GM21576 (cell line): Measurements from ENCODE around the gene COG5.

Experiments
- ATAC-seq: cut with Tn5 transposase; IDR thresholded peaks from one replicate; pipeline ENCODE4 v1.9.1; 2021; ENCODE audit warnings: mild to moderate bottlenecking, moderate library complexity; ENCODE audit not compliant: unreplicated experiment

COG5 gene

DNA sequence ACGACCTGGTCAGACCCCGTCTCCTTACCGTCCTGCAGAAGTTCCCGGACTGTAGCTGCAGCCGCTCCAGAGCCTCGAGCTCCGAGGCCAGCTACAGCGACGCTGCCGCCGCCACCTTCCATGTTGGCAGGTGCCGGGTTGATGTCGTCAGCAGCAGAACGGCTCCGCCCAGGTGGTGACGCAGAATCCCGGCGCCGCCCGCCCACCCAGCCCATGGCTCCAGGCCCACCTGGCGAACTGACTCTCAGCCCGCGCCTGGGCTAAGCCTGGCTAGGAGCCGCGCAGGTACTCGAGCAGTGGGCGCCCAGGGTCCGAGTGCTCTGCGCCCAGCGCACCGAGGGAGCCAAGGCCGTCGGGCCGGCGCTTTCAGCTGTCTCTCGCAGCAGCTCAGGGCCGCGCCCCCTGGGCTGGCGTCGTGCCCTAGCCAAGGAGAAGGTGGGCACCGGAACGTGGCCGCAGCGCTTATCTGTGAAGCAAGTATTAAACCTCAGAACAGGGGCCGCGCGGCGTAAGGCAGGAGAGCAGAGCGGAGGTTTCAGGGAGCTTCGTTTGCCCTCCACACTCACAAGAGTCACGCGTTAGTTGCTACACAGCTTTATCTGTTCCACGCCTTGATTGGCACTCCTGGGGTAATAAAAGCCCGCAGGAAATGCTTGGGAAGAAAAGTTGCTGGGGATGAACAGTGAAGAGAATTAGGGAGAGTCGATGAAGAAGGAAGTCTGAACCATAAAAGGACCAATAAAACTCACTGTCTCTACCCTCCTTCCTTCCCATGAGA is at the start of gene COG5, which contains the start of gene DUS4L:
COG5 (minus strand) TSS at position 146 of the 778 bp plus-strand sequence; CDS start at position 122, 24 bp downstream.
DUS4L (plus strand) TSS at position 197 of the 778 bp plus-strand sequence. CDS start 3,100 bp downstream, outside the sequence.
- ATAC-seq: peak; percentile 94

DNA sequence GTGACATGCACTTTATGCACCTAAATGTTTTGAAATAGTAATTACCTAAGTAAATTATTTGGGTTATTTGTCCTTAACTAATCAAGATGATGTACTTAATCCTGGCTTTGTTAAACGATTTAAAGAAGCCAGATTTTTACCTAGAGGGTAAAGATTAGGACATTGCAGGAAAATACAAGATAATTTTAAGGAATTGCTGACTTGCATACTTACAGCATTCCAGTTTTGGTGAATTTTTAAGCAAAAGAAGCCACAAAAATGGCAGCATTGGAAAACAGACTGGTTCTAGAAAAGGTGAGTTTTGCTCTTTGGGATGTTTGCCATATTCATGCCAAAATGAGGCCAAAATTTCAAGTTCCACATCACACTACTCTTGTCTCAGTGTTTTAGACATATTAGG is 49.7 kb upstream of the COG5 start:
- no peak for ATAC-seq

DNA sequence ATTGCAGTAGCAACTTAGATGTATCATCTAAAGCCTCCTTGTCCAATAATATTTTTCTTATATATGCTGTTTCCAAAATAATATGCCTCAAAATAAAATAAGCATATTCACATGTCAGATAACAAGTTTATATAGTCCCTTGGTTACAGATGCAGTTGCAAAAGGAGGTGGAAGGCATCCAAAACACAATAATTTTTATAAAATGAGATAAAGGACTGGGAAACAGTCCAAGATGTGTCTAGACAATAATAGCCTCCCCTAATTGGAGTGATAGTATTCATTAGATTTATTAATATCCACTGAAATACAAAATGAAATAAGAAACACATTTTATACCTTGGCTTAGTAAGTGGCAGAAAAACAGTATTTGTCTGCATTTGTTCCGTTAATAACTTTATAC is 46.6 kb upstream of the COG5 start:
- ATAC-seq: no peak

DNA sequence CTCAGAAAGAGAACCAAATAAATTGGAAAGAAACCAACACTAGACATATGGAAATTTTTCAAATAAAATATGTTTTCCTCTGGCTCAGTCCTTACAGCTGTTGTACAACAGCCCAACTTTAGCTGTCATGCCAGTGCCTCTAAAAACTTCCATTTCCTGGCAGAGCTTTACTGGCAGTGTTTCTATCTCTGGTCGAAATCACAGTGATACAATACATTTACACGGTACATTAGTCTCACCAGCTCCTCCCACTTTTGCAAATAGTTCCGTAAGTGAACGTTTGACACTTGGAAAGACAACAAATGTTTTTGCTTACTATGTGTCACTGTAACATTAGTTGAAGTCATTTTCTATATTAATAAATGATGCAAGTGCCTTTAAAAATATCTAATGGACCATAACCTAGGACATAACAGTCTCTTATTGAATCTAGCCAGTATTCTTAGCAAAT is 46.1 kb upstream of the COG5 start:
- no peak for ATAC-seq

DNA sequence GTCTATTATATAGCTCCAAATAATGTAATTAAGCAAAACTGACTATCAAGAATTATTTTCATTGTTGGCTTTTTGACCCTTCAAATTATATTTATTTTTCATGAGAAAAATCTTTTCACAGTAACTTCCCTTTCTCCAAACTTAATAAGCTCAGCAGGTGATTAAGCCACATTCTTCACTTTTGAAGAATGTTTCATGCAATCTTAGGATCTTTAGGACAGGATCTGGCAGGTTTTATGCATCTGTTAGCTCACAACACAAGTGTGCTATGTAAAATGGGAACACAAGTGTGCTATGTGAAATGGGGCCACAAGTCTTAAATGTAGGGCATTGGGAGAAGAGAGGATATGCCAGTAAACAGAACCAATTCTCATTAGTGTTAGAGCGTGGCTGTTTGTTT is 42.6 kb upstream of the COG5 start:
- ATAC-seq: no peak

DNA sequence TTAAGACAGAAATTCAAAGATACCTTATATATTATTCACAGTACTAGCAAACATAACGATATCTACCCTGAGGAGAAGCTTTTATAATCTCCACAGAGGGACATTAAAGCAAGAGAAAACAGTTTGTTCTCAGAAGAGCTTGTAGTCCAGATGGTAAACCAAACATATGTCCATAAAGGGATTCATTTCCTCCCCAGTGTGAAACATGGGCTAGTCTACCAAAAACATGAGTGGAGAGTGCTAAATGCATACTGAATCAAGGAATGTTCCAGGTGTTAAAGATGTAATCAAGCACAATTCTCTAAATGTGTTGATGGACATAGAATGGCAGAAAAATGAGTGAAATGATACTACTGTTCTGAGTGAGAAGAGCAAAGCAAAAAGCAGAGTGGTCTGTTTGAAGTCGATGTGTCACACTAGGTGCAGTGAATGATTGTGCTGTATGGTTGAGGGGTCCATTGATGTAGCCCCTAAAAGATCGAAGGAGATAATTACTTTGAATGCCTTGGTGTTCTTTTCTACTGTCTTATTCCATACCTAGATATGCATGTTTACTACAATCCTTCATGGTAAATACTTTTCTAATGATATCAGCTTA is 41.6 kb upstream of the COG5 start:
- ATAC-seq: no peak

DNA sequence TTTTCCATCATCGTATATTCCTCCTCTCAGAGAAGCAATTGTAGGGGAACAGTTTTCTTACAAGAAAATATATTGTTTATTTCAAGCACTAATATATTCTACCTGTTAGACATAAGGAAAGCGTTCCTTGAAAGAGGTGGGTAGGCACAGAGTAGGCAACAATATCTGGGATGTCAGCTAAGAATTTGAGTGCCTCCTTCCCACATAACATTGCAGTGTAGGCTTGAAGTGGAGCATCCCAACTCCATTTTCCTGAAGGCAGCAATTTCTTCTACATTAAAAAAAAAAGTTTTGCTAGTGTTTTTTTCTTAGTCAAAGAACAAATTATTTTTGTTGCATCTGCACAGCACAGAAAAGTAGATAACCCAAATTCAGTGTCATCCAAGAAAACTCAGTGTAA is 37.1 kb upstream of the COG5 start:
- ATAC-seq: no peak

DNA sequence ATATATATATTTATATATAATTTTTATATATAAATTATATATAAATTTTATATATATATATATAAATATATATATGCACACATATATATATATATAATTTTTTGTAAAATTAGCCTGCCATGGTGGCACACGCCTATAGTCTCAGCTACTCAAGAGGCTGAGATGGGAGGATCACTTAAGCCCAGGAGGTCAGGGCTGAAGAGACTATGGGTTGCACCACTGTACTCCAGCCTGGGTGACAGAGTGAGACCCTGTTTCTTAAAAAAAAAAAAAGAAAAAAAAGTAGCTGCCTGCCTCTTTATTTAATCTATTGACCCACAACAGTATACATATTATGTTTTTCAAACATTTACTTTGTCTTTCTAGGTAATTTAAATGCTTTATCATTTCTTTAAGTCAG is 35.5 kb upstream of the COG5 start:
- no peak for ATAC-seq

DNA sequence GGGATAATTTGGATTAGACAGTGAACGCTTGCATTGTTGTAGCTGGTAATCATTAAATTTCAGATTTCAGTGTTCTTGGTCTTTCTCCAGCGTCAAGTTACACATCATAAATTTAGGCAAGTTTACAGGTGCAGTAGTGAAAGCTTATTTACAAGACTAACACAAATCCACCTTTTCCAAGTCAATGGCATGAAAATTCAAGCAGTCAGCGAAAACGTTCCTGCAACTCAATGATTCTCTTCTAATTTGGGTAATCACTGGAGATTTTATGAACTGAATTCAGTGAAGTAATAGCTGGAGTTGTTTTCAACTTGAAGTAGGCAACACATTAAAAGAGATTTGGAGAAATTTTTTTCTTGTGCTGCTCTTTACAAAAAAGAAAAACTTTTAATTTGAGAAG is 34.2 kb upstream of the COG5 start:
- no peak for ATAC-seq

DNA sequence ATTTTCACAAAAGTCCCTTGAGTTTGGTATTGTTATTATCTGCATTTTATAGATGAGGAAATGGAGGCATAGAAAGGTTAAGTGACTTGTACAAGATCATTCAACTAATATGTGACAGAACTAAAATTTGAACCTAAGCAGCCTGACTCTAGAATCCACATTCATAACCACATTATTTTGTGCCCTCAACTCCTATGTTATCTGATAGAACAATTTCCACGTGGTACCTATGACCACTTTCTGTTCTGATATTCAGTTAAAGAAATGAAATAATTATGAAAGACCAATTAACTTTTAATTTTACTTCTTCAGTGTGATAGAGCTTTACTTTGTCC is 33.8 kb upstream of the COG5 start:
- no peak for ATAC-seq

DNA sequence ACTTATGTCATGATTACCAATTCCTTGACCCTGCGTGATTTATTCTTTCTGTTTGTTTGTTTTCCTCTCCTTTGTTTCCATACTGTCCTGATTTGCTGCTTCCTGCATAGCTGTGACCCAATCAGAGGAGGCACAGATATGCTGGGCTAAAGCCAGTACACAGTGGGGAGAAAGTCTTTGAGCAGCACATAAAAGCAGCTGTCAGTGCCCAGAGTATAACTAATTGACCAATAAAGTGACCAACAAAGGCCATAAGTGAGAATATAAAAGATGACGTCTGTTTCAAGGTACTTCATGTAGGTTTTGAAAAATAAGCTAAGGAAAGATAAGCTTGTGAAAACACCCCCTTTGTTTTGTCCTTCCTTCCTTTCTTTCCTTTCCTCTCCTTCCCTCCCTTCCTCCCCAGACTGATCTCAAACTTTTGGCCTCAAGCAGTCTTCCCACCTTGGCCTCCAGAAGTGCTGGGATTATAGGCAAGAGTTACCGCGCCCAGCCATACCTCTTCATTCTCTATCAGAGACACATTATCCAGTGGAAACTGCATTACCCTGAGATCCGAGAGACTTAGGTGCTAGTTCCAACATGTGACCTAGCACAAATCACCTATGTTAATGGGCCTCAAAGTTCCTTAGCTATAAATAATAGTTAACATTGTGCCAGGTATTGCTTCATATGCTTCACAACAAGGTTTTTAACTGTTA is 33.3 kb upstream of the COG5 start:
- no peak for ATAC-seq

DNA sequence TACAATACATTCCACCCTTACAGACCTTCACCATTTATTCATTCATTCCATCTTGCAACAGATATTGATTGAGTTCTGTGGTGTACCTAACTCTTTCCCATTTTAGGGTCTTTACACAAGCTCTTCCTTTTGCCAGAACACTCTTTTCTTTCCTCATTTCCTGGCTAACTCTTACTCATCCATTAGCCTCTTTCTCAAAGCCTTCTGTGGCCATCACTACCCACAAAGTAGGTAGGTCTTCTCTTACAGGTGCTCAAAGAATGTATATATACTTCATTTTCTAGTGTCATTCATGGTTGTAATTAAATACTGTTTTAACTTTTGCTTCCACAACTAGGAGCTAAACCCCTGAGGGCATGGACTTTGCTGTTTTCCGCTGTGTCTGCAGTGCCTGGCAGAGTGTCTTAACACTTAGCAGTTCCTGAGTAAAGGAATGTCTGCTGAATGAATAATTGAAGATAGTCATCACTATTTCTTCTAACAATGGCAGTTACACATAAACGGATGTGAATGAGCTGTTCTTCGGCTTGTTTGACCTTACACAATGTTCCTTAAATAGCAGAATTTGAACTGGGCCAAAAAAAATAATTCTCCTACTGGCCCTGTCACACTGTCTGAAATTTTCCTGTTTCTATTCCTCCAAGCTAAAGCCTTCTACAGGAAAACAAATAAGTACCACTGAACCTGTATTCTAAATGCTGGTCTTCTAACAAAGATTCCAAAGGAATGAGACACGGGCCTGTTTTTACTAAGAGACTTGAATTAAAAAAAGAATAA is 31.4 kb upstream of the COG5 start:
- no peak for ATAC-seq

DNA sequence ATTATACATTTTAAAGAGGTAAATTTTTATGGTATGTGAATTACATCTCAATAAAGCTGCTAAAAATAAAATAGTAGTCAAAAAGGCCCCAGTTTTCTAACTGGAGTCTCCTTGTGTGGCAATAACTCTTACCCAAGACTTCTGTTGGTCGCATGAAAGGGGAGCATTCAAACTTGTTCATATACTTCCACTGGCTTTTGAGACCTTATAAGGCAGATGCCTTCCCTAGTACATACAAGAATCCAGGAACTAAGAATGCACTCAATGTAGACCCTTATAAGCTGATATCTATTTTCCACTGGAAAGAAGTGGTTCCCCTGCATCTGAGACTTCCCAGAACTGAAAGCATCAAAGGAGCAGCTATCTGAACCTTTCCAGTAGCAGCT is 29.3 kb upstream of the COG5 start:
- ATAC-seq: no peak

DNA sequence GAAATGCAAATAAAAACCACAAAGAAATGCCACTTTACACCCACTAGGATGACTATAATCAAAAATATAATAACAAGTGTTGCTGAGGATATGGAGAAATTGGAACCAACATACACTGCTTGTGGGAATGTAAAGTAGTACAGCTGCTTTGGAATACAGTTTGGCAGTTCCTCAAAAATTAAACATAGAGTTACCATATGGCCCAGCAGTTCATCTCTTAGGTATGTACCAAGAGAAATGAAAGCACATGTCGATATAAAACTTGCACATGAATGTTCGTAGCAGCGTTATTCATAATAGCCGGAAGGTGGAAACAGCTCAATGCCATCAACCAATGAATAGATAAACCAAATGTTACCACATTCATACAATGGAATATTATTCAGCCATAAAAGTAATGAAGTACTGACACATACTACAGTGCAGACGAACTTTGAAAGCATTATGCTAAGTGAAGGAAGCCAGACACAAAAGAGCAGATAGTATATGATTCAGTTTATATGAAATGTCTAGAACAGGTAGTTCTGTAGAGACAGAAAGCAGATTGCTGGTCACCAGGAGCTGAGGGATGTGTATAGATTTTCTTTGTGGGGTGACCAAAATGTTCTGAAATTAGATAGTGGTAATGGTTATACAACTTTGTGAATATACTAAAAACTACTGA is 28.8 kb upstream of the COG5 start:
- no peak for ATAC-seq

DNA sequence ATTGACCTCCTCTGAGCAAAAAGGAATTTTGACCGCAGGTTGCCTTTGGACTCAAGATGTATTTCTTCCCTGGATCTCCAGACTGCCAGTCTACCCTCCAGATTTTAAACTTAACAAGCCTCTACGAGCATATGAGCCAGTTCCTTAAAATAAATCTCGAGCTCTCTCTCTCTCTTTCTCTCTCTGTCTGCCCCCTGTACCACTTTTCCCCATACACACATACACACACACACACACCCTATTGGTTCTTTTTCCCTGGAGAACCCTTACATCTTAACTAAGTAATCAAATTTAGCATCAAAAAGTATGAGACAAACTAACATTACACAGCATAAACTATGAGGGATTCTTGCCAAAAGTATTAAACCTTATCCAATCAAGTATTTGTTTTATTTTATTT is 27.7 kb upstream of the COG5 start:
- no peak for ATAC-seq

DNA sequence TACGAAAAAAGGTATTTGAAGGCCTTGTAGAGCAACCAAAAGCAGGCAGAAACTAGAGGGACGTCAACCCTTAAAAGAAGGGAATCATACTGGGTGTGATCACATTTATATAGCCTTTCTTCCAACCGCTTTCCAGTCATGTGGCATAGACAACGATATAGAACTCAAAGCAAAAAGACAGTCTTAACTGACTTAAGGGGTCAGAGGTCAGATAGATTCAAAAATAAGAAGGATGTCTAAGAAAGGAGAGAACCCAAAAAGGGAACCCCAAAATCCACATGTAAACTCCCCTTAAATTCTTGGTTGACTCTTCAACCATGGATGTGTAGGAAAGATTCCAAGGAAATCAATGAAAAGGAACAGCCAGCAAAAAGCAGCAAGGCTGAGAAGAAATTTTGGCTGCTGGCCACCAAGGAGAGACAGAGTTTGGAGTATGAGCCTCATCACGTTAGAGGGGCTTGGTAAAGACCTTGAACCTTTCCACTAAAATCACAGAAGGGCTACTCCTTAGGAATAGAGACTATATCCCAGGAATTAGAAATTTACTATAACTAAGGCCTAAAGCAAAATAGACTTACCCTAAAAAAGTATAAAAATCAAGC is 24.9 kb upstream of the COG5 start:
- ATAC-seq: no peak

DNA sequence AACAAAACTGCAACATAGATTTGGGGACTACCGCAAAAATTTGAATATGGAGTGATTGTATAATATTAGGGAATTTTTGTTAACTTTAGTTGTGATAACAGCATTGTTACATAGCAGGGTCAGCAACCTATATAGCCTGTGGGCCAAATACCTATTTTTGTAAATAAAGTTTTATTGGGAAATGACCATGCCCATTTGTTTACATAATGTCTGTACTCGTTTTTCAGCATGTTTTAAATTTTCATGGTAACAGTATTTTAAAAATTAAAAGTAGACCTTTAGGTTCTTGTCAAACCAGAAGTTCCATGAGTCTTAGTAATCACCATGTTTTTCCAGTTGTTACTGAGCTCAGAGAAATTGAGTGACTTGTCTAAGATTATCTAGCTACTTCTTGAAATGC is 21.0 kb upstream of the COG5 start:
- ATAC-seq: no peak

DNA sequence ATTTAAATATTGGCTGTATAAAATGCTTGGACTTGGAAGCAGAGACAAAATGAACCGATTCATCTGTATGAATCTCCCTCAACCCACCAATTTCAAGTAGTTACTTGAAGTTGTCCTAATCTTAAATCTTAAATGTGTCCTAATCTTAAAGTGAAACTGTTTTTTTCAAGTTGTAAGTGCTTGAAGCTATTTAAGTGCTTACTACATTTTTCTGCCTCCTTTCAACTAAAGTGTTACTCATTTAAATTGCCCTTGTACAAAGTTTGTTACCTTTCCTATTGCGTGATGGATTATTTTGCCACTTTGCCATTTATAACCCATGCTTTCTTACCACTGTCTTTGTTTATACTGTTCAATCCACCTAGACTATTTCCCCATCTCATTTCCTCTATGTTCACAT is 19.2 kb upstream of the COG5 start:
- ATAC-seq: no peak

DNA sequence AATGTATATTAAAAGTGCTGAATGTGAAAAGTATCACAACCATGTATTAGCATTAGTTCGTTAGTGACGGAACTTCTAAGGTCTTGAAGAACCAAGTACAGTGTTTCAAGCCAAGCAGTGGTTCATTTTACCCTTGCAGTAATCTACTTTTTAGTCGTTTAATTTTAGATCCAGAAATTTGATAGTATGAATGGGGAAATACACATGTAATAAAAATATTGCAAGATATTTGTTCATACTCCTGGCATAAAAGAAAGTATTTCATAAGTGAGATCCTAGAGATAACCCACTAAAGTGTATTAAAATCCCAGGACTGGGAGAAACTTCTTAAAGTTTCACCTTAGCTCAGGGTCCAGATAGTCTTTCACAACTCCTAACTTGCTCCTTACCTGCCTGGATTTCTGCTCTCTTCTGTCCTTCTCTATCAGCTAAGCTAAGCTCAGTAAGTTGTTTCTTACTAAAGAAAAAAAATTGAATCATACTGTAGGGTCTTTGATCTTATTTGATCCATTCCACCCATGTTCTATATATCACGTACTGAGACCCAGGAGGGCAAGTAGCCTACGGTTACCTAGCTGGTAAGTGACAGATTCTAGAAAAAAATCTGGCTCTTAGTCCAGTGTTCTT is 17.8 kb upstream of the COG5 start:
- no peak for ATAC-seq
